Adrenal gland (tissue), 5 donors: ENCODE data around the gene SNX2.

ENCODE experiments used
- POLR2A ChIP-seq, 2 donors: fragments of 450-650 bp; IDR thresholded peaks; one replicate each; pipeline ENCODE4 v1.6.1; 2017; ENCODE audit warnings: antibody characterized with exemption in 2 of 2, mild to moderate bottlenecking in 2 of 2, moderate library complexity in 1 of 2
- TF ChIP-seq, protein P1 (sequence below), 6 experiments: fragments of 450-650 bp in 4 of 6; fragments of 200-600 bp in 2 of 6; sonication (generic) in 1 of 6; IDR thresholded peaks; 1 replicate in 5 of 6; 2 replicates in 1 of 6; pipeline versions ENCODE4 v1.5.1 to v1.8.0; 2016 to 2021; ENCODE audit warnings: antibody characterized with exemption in 6 of 6, mild to moderate bottlenecking in 2 of 6, moderate library complexity in 1 of 6
- donor health status: DM: no; HTN: no; CAD: no.

DNA sequence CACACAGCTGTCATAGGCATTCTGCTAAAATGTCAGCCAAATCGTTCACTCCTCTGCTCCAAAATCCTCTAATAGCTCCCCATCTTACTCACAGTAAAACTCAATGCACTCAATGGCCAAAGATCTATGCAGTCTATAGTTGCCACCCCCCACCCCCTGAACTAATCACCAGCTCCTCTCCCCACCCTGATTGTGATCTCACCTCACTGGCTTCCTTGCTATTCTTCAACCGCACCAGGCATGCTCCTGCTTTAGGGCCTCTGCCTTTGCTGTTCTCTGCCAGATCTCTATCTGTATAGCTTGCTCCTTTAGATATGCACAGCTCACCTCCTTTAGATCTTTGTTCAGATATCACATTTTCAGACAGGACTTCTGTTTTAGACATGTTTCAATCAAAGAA is 33.2 kb upstream of the SNX2 start:
- no peak for TF ChIP-seq POLR2A (IDR thresholded peaks at IDR 0.05)
- TF ChIP-seq, protein P1, sequence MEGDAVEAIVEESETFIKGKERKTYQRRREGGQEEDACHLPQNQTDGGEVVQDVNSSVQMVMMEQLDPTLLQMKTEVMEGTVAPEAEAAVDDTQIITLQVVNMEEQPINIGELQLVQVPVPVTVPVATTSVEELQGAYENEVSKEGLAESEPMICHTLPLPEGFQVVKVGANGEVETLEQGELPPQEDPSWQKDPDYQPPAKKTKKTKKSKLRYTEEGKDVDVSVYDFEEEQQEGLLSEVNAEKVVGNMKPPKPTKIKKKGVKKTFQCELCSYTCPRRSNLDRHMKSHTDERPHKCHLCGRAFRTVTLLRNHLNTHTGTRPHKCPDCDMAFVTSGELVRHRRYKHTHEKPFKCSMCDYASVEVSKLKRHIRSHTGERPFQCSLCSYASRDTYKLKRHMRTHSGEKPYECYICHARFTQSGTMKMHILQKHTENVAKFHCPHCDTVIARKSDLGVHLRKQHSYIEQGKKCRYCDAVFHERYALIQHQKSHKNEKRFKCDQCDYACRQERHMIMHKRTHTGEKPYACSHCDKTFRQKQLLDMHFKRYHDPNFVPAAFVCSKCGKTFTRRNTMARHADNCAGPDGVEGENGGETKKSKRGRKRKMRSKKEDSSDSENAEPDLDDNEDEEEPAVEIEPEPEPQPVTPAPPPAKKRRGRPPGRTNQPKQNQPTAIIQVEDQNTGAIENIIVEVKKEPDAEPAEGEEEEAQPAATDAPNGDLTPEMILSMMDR (IDR thresholded peaks at IDR 0.05), result no peak
